D721Med (cell line): ENCODE data around the gene RECK.
"Not testable (repeated sequence)": the region's sequence is repeated elsewhere in the genome, so short reads cannot be mapped to it uniquely, and the experiment has no call there.

Experiments
- DNase-seq: peaks from one replicate; pipeline ENCODE4 v3.0.0; 2011; ENCODE audit warnings: low spot score; ENCODE audit not compliant: insufficient read length
- FAIRE-seq: peaks from 2 replicates; lab custom pipeline; 2011; peaks lifted over from hg19 to GRCh38; lab: Jason Lieb, UNC
- CTCF ChIP-seq: IDR thresholded peaks from 2 replicates; pipeline ENCODE4 v1.5.1; 2012; ENCODE audit warnings: mild to moderate bottlenecking, control low read depth; ENCODE audit not compliant: insufficient read depth; ENCODE audit errors: missing control alignments

RECK gene

GRCh38 chr9:36121971-36122370, 85.3 kb downstream of the RECK start:
- no peak for FAIRE-seq
- TF ChIP-seq CTCF, result no peak
- DNase-seq, result no peak

GRCh38 chr9:36123515-36123914, 86.8 kb downstream of the RECK start:
- no peak for DNase-seq
- TF ChIP-seq CTCF, result no peak
- no peak for FAIRE-seq

- DNase-seq (no peak), FAIRE-seq (no peak)
- TF ChIP-seq CTCF, result no peak
These were observed 88.5 kb downstream of the RECK start for GRCh38 chr9:36125062-36125855.

- DNase-seq, result no peak
- no peak for TF ChIP-seq CTCF
- FAIRE-seq, result no peak
These were observed 89.5 kb downstream of the RECK start for GRCh38 chr9:36126016-36126730.

- FAIRE-seq (no peak), DNase-seq (no peak)
- no peak for TF ChIP-seq CTCF
These were observed 91.0 kb downstream of the RECK start for GRCh38 chr9:36127652-36128244.

- DNase-seq, result no peak
- FAIRE-seq, result no peak
- TF ChIP-seq CTCF, result no peak
These were observed 91.6 kb downstream of the RECK start for GRCh38 chr9:36128349-36128748.

- FAIRE-seq (no peak), DNase-seq (no peak)
- no peak for TF ChIP-seq CTCF
These were observed 92.4 kb downstream of the RECK start for GRCh38 chr9:36129139-36129538.

- not testable (repeated sequence) for FAIRE-seq, DNase-seq
These were observed 95.0 kb downstream of the RECK start for GRCh38 chr9:36131666-36132065.
